Ovary (tissue), 9 donors: ENCODE data around the gene PRPSAP2. TPM values are rescaled to one million over a fixed set of nuclear protein-coding genes. Genes with fewer than 3 reads are reported as not detected.

Source experiments
- DNase-seq, 5 donors: peaks; one replicate each; pipeline ENCODE4 v3.0.0-alpha.2; 2019 to 2020
- H3K27ac ChIP-seq, 2 donors: fragments of 200-600 bp; one replicate each; pipeline versions ENCODE4 v1.5.1 to v1.8.0; 2019 to 2022
- H3K27me3 ChIP-seq: fragments of 200-600 bp; one replicate; pipeline ENCODE4 v1.8.0; 2022
- H3K36me3 ChIP-seq: fragments of 200-600 bp; sonication (generic); one replicate; pipeline ENCODE4 v1.5.1; 2019
- H3K4me1 ChIP-seq: one replicate; pipeline ENCODE4 v1.8.1; 2013; ENCODE audit warnings: mild to moderate bottlenecking, moderate library complexity; ENCODE audit not compliant: insufficient read depth
- H3K4me3 ChIP-seq: fragments of 200-600 bp; sonication (generic); one replicate; pipeline ENCODE4 v1.5.1; 2017
- H3K9me3 ChIP-seq, 2 donors: fragments of 200-600 bp in 1 of 2; sonication (generic) in 1 of 2; one replicate each; pipeline versions ENCODE4 v1.5.1 to v1.8.1; 2013 to 2019; ENCODE audit warnings: mild to moderate bottlenecking in 1 of 2, moderate library complexity in 1 of 2
- EP300 ChIP-seq: sonication (generic); formaldehyde crosslinking; IDR thresholded peaks from one replicate; pipeline ENCODE4 v1.6.1; 2017; ENCODE audit warnings: antibody characterized with exemption
- POLR2A ChIP-seq: fragments of 450-650 bp; IDR thresholded peaks from one replicate; pipeline ENCODE4 v1.6.1; 2017; ENCODE audit warnings: antibody characterized with exemption, mild to moderate bottlenecking, moderate library complexity
- WGBS, 3 donors: extraction: QIAGEN DNeasy Blood & Tissue Kit in 1 of 3; methylation state at CpG; one replicate each; pipeline versions ENCODE4 v1.1.5 to v1.1.7; 2013 to 2017; 5-methylcytosine and 5-hydroxymethylcytosine counted together
- intact Hi-C, 4 donors: fragments of 100-400 bp; cut with DNase I; formaldehyde crosslinking; loops; one replicate each; pipeline versions ENCODE4 v1.11.0 to v1.15.1; 2022 to 2023
- polyA plus RNA-seq, 2 donors: library from polyadenylated mRNA; stranded (reverse); fragments of 200-250 nt in 1 of 2; fragments of 350-450 nt in 1 of 2; fragmentation: Illumina TruSeq in 1 of 2; extraction: RNeasy Lipid Tissue Mini Kit (QIAGEN cat#74804) in 1 of 2; gene quantifications; one replicate each; pipeline ENCODE4 v1.2.3, GENCODE V29; 2013 to 2014
- total RNA-seq, 7 donors: library from RNA; depleted of rRNA in 2 of 7; stranded (reverse); fragments of >200 nt in 2 of 7; fragmentation: NEBNext Ultra II Directional in 3 of 7; extraction: Animal tissue kit (Norgen Biotek cat#: 25700) in 3 of 7; gene quantifications; one replicate each; pipeline versions ENCODE4 v1.1.0 to v1.2.4, GENCODE V29; 2016 to 2023
- TF ChIP-seq, protein P1 (sequence below), 3 donors: fragments of 450-650 bp in 2 of 3; fragments of 200-600 bp in 1 of 3; IDR thresholded peaks; one replicate each; pipeline versions ENCODE4 v1.5.1 to v1.8.0; 2016 to 2022; ENCODE audit warnings: antibody characterized with exemption in 3 of 3, mild to moderate bottlenecking in 1 of 3
- donor health status: DM: no; HTN: no; CAD: no; lungs with moderate emphysema.
- donor health status: DM: no; HTN: no; CAD: no.
- donor health status: Bipolar disorder and iron deficiency.
- donor health status: DM: yes; HTN: yes; CAD: no.
- donor health status: DM: no; HTN: no; CAD: no.
- donor health status: DM: yes; HTN: yes; CAD: no.

PRPSAP2 gene
- total and polyA plus RNA-seq, 9 donors, result 25.2 to 44.7 (median 35.4) TPM

DNA sequence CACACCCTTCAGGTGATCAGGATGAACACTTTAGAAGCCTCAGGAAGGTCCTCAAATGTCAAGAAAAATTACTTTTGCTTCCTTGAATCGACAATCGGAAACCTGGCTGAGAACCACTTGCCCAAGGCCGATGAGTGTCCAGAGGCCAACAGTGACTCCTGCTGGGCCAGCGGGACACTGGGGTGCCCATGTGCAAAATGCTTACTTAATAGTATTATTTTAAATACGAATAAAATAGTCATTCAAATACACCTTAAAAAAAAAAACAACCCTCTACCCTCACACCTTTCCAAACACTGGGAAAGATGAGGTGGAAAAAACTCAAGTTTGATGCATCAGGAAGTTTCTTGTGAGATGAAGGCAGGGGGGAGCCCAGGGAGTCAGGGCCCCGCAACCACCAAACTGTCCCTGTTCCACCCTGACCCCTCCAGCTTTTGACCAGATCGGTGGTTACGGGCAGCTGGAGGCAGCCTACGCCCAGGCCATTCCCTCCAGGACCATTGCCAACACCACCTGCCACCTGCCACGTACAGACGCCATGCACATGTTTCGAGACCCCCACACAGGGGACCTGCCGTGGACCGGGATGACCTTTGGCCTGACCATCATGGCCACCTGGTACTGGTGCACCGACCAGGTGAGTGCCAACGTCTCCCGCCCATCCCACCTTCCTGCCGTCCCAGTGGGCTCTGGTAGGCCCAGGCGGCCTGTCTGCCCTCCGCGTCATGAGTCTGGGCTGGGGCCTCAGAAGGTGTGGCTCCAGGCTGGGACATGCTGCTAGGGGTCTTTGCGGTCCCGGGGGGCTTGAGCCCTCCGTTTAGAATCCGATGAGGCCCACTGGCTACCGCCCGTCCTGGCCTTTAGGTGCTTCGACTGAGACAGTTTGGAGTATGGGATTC, 112.9 kb downstream of the PRPSAP2 start:
- DNase-seq, result no peak
- Histone ChIP-seq H3K27me3 (no peaks in the 10 kb centered on the region), H3K4me3 (no peak overlapping the region), H3K36me3 (no peaks in the 10 kb centered on the region), H3K27ac (no peak overlapping the region), H3K4me1 (no peaks in the 10 kb centered on the region), H3K9me3 (no peaks in the 10 kb centered on the region)
- TF ChIP-seq EP300 (no peak), POLR2A (no peak)
- TF ChIP-seq, protein P1, sequence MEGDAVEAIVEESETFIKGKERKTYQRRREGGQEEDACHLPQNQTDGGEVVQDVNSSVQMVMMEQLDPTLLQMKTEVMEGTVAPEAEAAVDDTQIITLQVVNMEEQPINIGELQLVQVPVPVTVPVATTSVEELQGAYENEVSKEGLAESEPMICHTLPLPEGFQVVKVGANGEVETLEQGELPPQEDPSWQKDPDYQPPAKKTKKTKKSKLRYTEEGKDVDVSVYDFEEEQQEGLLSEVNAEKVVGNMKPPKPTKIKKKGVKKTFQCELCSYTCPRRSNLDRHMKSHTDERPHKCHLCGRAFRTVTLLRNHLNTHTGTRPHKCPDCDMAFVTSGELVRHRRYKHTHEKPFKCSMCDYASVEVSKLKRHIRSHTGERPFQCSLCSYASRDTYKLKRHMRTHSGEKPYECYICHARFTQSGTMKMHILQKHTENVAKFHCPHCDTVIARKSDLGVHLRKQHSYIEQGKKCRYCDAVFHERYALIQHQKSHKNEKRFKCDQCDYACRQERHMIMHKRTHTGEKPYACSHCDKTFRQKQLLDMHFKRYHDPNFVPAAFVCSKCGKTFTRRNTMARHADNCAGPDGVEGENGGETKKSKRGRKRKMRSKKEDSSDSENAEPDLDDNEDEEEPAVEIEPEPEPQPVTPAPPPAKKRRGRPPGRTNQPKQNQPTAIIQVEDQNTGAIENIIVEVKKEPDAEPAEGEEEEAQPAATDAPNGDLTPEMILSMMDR (IDR thresholded peaks at IDR 0.05), result no peak
- intact Hi-C loops, result no loop called here
- 89 to 91% (median 91%) methylated on average over 27 to 28 of the region's 28 CpGs for WGBS, 3 donors

DNA sequence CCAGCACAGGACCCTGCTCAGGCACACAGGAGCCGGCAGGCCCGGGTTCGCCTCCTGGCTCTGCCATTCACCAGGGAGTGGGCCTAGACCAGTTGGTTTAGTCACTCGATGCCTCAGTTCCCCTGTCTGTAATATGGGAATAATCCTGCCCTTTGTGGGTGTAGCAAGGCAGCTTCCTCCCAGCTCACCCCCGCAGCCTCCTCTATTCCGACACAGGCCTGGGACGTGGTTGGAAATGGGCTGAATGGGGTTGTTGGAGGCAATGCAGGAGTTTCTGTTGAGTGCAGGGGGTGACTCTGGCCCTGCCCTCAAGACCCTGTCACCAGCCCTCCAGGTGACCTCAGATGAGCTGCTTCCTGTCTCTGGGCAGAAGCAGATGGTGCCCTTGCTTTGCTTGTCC, 113.9 kb downstream of the PRPSAP2 start:
- Histone ChIP-seq H3K36me3 (no peaks in the 10 kb centered on the region), H3K27me3 (no peaks in the 10 kb centered on the region), H3K27ac (no peak overlapping the region), H3K4me3 (no peak overlapping the region), H3K4me1 (no peaks in the 10 kb centered on the region), H3K9me3 (no peaks in the 10 kb centered on the region)
- no peak for DNase-seq
- intact Hi-C loops, result no loop called here
- 90 to 95% (median 95%) methylated on average over 7 of the region's 7 CpGs for WGBS, 3 donors
- TF ChIP-seq, protein P1 (IDR thresholded peaks at IDR 0.05), result no peak
- TF ChIP-seq POLR2A (no peak), EP300 (no peak)

DNA sequence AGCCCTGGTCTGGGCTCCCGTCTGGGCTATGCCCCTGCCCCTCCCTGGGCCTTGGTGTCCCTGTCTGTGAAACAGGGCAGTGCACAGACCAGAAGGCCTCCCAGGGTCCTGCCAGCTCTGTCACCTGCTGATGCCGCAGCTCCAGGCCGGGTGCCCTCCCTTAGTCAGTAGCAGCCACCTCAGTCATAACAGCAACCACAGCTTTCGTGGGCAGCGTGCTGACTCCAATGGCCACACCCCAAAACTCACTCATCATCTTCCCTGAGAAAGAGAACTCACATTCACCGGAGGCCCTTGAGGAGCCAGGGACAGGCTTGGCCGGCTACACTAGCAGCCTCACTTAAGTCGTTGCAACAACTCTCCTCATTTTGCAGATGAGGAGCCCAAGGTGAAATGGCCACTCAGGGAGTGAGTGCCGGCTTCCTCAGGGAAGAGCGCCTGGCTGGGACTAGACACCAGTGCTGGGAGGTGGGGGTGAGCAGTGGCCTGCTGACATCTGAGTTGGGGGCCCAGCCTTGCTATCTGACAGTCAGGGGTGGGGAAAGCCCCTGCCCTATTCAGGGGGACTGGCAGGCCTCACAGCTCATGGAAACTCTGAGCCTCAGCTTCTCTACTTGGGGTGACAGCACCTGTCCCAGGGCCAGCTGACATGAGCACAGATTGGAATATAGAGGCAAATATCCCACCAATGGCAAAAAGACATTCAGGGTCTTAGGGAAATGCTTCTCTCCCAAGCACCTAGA, 116.6 kb downstream of the PRPSAP2 start:
- H3K4me3 ChIP-seq, result no peak overlapping the region
- no peaks in the 10 kb centered on the region for H3K4me1 ChIP-seq
- H3K27ac ChIP-seq, result no peak overlapping the region
- no peak for TF ChIP-seq POLR2A
- TF ChIP-seq EP300, result no peak
- TF ChIP-seq, protein P1 (IDR thresholded peaks at IDR 0.05), result no peak
- intact Hi-C loops, result no loop called here
- H3K27me3 ChIP-seq, result no peaks in the 10 kb centered on the region
- DNase-seq, result no peak
- H3K36me3 ChIP-seq, result no peaks in the 10 kb centered on the region
- 88 to 91% (median 90%) methylated on average over 10 of the region's 10 CpGs for WGBS, 3 donors
- no peaks in the 10 kb centered on the region for H3K9me3 ChIP-seq

DNA sequence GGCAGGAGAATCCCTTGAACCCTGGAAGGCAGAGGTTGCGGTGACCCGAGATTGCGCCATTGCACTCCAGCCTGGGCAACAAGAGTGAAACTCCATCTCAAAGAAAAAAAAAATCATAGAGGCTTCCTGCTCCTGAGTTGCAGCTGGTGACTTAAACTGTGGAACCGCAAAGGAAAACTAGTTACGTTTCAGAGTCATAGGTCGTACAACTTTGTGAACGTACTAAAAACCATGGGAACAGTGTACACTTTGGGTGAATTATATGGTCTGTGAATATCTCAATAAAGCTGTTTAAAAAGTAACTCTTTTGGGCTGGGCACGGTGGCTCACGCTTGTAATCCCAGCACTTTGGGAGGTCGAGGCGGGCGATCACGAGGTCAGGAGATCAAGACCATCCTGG, 117.7 kb downstream of the PRPSAP2 start:
- no peaks in the 10 kb centered on the region for H3K36me3 ChIP-seq
- TF ChIP-seq EP300, result no peak
- no peak overlapping the region for H3K4me3 ChIP-seq
- no peaks in the 10 kb centered on the region for H3K27me3 ChIP-seq
- H3K4me1 ChIP-seq, result no peaks in the 10 kb centered on the region
- intact Hi-C loops, result no loop called here
- DNase-seq, result no peak
- no peaks in the 10 kb centered on the region for H3K9me3 ChIP-seq
- WGBS, 3 donors, result 91 to 93% (median 91%) methylated on average over 13 of the region's 13 CpGs
- H3K27ac ChIP-seq, result no peak overlapping the region
